Skeletal muscle tissue (tissue), 4 donors: Measurements from ENCODE around the gene LRSAM1. TPM values are rescaled to one million over a fixed set of nuclear protein-coding genes. Genes with fewer than 3 reads are reported as not detected.
A peak's percentile ranks its signal among the peaks of the same experiment; 100 is the strongest.

Experiments used
- H3K27ac ChIP-seq: one replicate; pipeline ENCODE4 v1.7.0; 2013; ENCODE audit warnings: mild to moderate bottlenecking, low read depth, low read length, inconsistent platforms
- H3K27me3 ChIP-seq, 3 donors: one replicate each; pipeline ENCODE4 v1.7.0; 2013; ENCODE audit warnings: low read length in 3 of 3; ENCODE audit not compliant: control insufficient read depth in 3 of 3, insufficient read depth in 3 of 3
- H3K36me3 ChIP-seq, 3 donors: one replicate each; pipeline ENCODE4 v1.7.0; 2013; ENCODE audit warnings: low read length in 3 of 3; ENCODE audit not compliant: control insufficient read depth in 3 of 3, insufficient read depth in 3 of 3
- H3K4me1 ChIP-seq, 3 donors: one replicate each; pipeline ENCODE4 v1.7.0; 2013; ENCODE audit warnings: low read length in 3 of 3, mild to moderate bottlenecking in 3 of 3; ENCODE audit not compliant: control insufficient read depth in 3 of 3, insufficient read depth in 3 of 3
- H3K4me3 ChIP-seq, 3 donors: one replicate each; pipeline ENCODE4 v1.7.0; 2013; ENCODE audit warnings: low read length in 3 of 3
- H3K9ac ChIP-seq, 3 donors: one replicate each; pipeline ENCODE4 v1.7.0; 2013; ENCODE audit warnings: low read length in 3 of 3, mild to moderate bottlenecking in 3 of 3, moderate library complexity in 2 of 3, low read depth in 1 of 3
- H3K9me3 ChIP-seq, 3 donors: one replicate each; pipeline ENCODE4 v1.7.0; 2013; ENCODE audit warnings: low read length in 3 of 3; ENCODE audit not compliant: control insufficient read depth in 3 of 3
- total RNA-seq: library from RNA; depleted of rRNA; stranded (reverse); fragments of >200 nt; gene quantifications from one replicate; pipeline ENCODE4 v1.2.3, GENCODE V29; 2014
- donor health status: Osteomylitis.

The LRSAM1 gene
- total RNA-seq, 1 donor from 2014 or later, result 10.4 TPM

DNA sequence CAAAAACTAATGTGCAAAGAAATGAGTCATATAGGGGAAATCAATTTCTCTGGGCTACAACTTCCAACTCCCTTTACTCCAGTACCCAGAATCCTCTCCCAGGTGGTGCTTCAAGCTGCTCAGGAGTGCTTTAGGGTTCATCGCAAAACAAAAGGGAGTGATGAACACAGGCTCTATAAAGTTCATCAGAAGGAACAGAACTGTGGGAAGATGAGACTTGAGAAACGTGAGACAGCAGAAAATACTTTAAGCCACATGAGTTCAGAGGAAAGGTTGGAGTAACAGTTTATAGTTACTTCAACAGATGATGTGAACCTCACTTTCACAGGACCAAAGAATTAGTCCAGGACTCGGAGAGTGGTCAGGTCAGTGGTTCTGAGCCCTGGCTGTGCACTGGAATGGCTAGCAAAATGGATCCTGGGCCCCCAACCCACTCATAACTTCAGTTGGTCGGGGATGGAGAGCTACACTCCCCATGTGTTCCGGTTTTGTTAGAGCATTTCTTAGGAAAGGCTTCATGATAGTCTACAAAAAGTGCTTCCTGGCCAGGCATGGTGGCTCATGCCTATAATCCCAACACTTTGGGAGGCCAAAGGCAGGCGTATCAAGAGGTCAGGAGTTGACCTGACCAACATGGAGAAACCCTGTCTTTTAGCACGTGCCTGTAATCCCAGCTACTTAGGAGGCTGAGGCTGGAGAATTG lies 4.4 kb upstream of the LRSAM1 start:
- no peak overlapping the region for H3K4me3 ChIP-seq
- H3K4me1 ChIP-seq, result peaks cover 17 to 27% (median 19%) of the 10 kb centered on the region in 3 donors
- no peak overlapping the region for H3K27ac ChIP-seq
- H3K9me3 ChIP-seq, result no peaks in the 10 kb centered on the region
- peaks cover 57 to 65% (median 64%) of the 10 kb centered on the region in 3 donors for H3K36me3 ChIP-seq
- no peaks in the 10 kb centered on the region for H3K27me3 ChIP-seq
- H3K9ac ChIP-seq, result no peak overlapping the region

DNA sequence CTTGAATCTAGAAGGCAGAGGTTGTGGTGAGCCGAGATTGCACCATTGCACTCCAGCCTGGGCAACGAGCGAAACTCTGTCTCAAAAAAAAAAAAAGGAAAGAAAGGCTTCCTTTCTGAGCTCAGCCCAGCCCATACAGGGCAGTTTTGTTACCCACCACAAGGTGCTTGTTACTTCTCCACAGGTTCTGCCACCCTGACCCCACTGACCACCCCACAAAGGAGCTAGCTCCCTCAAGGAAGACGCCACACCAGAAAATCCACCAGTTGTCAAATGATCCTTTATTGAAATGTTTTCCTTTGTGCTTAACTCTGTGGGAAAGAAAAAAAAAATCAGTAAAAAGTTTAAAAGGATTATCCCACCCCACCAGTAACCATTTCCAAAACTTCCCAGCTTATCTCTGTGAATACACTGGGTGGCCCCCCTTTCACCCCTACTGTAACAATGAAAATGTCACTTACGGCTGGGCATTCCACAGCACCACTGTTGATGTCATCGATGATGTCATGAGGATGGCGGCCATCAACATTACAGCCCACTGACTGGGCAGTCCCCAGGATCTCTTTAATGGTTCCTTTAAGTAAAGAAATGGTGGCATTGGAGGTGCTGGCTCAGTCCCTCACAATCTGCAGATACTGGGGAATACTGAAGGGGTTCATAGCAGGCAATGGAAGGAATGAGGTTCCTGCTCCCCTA lies 3.7 kb upstream of the LRSAM1 start:
- Histone ChIP-seq H3K4me1 (peaks cover 24 to 33% (median 26%) of the 10 kb centered on the region in 3 donors), H3K9ac (no peak overlapping the region), H3K27ac (no peak overlapping the region), H3K4me3 (no peak overlapping the region), H3K9me3 (no peaks in the 10 kb centered on the region), H3K36me3 (peaks cover 53 to 61% (median 61%) of the 10 kb centered on the region in 3 donors), H3K27me3 (no peaks in the 10 kb centered on the region)

- H3K9me3 ChIP-seq, result no peaks in the 10 kb centered on the region
- H3K36me3 ChIP-seq, result peaks cover 49 to 58% (median 55%) of the 10 kb centered on the region in 3 donors
- no peak overlapping the region for H3K9ac ChIP-seq
- H3K4me3 ChIP-seq, result no peak overlapping the region
- H3K27me3 ChIP-seq, result no peaks in the 10 kb centered on the region
- no peak overlapping the region for H3K27ac ChIP-seq
- H3K4me1 ChIP-seq, result peaks cover 29 to 37% (median 31%) of the 10 kb centered on the region in 3 donors
Measured at GRCh38 chr9:127448112-127448805, 3.1 kb upstream of the LRSAM1 start.

DNA sequence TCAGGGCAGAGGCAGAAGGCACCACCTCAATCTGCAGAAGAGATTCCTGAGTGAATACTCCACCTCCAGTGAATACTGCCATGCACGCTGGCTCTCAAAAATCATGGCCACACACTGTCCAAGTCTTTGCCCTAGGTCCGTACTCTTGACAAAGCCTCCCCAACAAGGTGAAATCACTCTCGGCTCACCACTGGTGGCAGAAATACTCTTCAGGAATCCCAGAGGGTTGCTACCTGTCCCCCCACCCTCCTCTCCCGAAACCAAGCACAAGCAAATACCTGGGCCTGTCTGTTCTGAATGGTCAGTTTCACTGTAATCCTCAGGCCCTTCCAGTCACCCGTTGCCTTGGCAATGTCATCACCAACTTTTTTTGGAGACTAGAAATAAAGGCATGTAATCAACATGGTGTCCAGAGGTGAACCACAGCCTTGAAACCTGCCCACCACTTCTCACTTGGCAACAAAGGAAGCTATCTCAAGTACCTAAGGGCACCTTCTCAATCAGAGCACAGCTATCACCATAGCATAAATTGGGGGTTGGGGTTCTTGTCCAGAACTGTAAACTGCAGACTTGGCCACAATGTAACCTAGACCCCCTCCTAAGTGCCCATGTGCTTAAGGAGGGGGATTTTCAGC lies 1.9 kb upstream of the LRSAM1 start:
- H3K4me1 ChIP-seq, result peaks cover 29 to 37% (median 31%) of the 10 kb centered on the region in 3 donors
- no peaks in the 10 kb centered on the region for H3K27me3 ChIP-seq
- peak overlapping the region; percentile 94 to 96 (median 95) for H3K4me3 ChIP-seq
- H3K27ac ChIP-seq, result peak overlapping the region; percentile 91
- peak overlapping the region; percentile 93 to 96 (median 94) for H3K9ac ChIP-seq
- peaks cover 45 to 54% (median 53%) of the 10 kb centered on the region in 3 donors for H3K36me3 ChIP-seq
- H3K9me3 ChIP-seq, result no peaks in the 10 kb centered on the region

DNA sequence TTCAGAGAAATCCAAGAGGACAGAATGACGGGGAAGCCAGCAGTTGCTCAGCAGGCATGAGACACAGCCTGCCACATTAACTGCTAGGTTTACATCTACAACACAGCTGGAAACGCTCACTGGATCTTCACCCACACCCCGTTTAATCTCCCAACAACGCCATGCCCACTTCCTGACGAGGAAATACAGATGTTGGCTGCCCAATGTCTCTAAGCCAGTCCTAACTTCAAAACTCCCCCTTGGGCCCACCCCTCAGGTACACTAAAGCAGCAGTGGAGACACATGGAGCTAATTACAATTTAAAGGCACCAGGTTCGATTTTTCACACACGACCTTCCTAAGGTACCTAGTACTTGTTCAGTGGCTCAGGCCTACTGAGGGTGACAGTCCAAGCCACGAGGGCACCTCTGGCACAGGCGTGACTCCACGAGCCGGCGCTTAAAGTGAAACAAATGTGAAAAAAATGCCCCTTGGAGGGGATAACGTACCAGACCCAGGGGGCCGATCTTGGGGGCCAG lies 1.0 kb upstream of the LRSAM1 start:
- Histone ChIP-seq H3K27ac (peak overlapping the region; percentile 91), H3K9me3 (no peaks in the 10 kb centered on the region), H3K9ac (peak overlapping the region; percentile 93 to 96 (median 94)), H3K4me3 (peak overlapping the region; percentile 94 to 96 (median 95)), H3K4me1 (peaks cover 31 to 43% (median 33%) of the 10 kb centered on the region in 3 donors), H3K36me3 (peaks cover 44 to 48% (median 48%) of the 10 kb centered on the region in 3 donors), H3K27me3 (no peaks in the 10 kb centered on the region)

DNA sequence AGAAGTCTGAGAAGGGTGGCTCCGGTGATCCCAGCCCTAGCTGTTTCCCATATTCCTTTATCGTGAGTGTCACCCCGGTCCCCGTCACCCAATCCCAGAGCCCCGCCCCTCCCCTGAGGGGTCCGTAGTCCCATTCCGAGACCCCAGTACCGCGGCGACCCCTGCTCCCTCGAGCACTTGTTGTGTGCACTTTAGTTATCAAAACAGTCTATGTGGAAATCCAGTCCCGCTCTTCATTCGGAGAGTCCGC lies 223 bp downstream of the LRSAM1 start:
- Histone ChIP-seq H3K9ac (peak overlapping the region; percentile 89 to 93 (median 91)), H3K27me3 (no peaks in the 10 kb centered on the region), H3K27ac (peak overlapping the region; percentile 91), H3K4me1 (peaks cover 31 to 46% (median 35%) of the 10 kb centered on the region in 3 donors), H3K4me3 (peak overlapping the region; percentile 94 to 96 (median 95)), H3K36me3 (peaks cover 37 to 44% (median 39%) of the 10 kb centered on the region in 3 donors), H3K9me3 (no peaks in the 10 kb centered on the region)

GRCh38 chr9:127451858-127452656 lies 747 bp downstream of the LRSAM1 start:
- Histone ChIP-seq H3K9me3 (no peaks in the 10 kb centered on the region), H3K27me3 (no peaks in the 10 kb centered on the region), H3K27ac (peak overlapping the region; percentile 91), H3K4me1 (peaks cover 31 to 46% (median 35%) of the 10 kb centered on the region in 3 donors), H3K4me3 (peak overlapping the region; percentile 94 to 96 (median 95)), H3K9ac (peak overlapping the region; percentile 89 to 93 (median 91)), H3K36me3 (peaks cover 36 to 43% (median 36%) of the 10 kb centered on the region in 3 donors)

- H3K36me3 ChIP-seq, result peaks cover 37 to 44% (median 40%) of the 10 kb centered on the region in 3 donors
- H3K27ac ChIP-seq, result peak overlapping the region; percentile 91
- H3K4me1 ChIP-seq, result peaks cover 31 to 46% (median 35%) of the 10 kb centered on the region in 3 donors
- H3K27me3 ChIP-seq, result no peaks in the 10 kb centered on the region
- H3K4me3 ChIP-seq, result peak overlapping the region; percentile 94 to 96 (median 95)
- H3K9ac ChIP-seq, result peak overlapping the region in 2 of 3 donors; percentile 25 to 93
- H3K9me3 ChIP-seq, result no peaks in the 10 kb centered on the region
Measured at GRCh38 chr9:127452691-127453090, 1.4 kb downstream of the LRSAM1 start.
